RWPE1 (cell line): ENCODE data around the gene PRAMEF1.
"Not testable (repeated sequence)": the region's sequence is repeated elsewhere in the genome, so short reads cannot be mapped to it uniquely, and the experiment has no call there.

Source experiments
- CTCF ChIA-PET: fragments of 350-600 bp; sonication (Branson Sonifier 250); formaldehyde crosslinking; extraction: SDS; loops from one replicate; lab custom pipeline; 2021; lab: Yijun Ruan, JAX
- POLR2A ChIA-PET: fragments of 400-600 bp; formaldehyde crosslinking; extraction: SDS; loops from one replicate; lab custom pipeline; 2020; ENCODE audit warnings: antibody characterized with exemption; ENCODE audit not compliant: low non-redundant PET; lab: Yijun Ruan, JAX
- DNase-seq: peaks from one replicate; pipeline ENCODE4 v3.0.0; 2012; ENCODE audit warnings: low spot score
- H3K27ac ChIP-seq: fragments of 450-650 bp; 2 replicates; pipeline ENCODE4 v1.5.1; 2017
- CTCF ChIP-seq: fragments of 450-650 bp; conservative IDR thresholded peaks from 2 replicates; pipeline ENCODE4 v1.5.1; 2017; ENCODE audit warnings: low read depth, mild to moderate bottlenecking

Gene PRAMEF1

GRCh38 chr1:12778907-12779306, 12.3 kb upstream of the PRAMEF1 start:
- POLR2A ChIA-PET, result no interaction called here

GRCh38 chr1:12781488-12781887, 9.7 kb upstream of the PRAMEF1 start:
- DNase-seq, POLR2A ChIA-PET, CTCF ChIA-PET, H3K27ac ChIP-seq: not testable (repeated sequence)

More at GRCh38 chr1:12778907-12779306, 12.3 kb upstream of the PRAMEF1 start:
- CTCF ChIA-PET, result no interaction called here
- no peak overlapping the region for H3K27ac ChIP-seq
- DNase-seq, result no peak
- TF ChIP-seq CTCF, result no peak

GRCh38 chr1:12783783-12784182, 7.4 kb upstream of the PRAMEF1 start:
- CTCF ChIA-PET, DNase-seq, H3K27ac ChIP-seq, POLR2A ChIA-PET: not testable (repeated sequence)

- POLR2A ChIA-PET, DNase-seq, CTCF ChIA-PET, H3K27ac ChIP-seq: not testable (repeated sequence)
These were observed 6.5 kb upstream of the PRAMEF1 start for GRCh38 chr1:12784729-12785128.

- peak; percentile 27 for DNase-seq
- no peak overlapping the region for H3K27ac ChIP-seq
- ChIA-PET CTCF (no interaction called here), POLR2A (no interaction called here)
- no peak for TF ChIP-seq CTCF
These were observed 7.7 kb downstream of the PRAMEF1 start for GRCh38 chr1:12798911-12799310.

GRCh38 chr1:12799730-12800129, 8.5 kb downstream of the PRAMEF1 start:
- H3K27ac ChIP-seq, result no peak overlapping the region
- CTCF ChIA-PET, result no interaction called here
- no peak for DNase-seq
- POLR2A ChIA-PET, result no interaction called here
- no peak for TF ChIP-seq CTCF

- peak overlapping the region; percentile 65; the same call in 1 of the 2 replicates for H3K27ac ChIP-seq
- ChIA-PET CTCF (no interaction called here), POLR2A (no interaction called here)
- TF ChIP-seq CTCF, result no peak
- DNase-seq, result no peak
These were observed 18.7 kb downstream of the PRAMEF1 start for GRCh38 chr1:12809933-12810332.

GRCh38 chr1:12810691-12811408, 19.7 kb downstream of the PRAMEF1 start:
- DNase-seq, result peak; percentile 27
- H3K27ac ChIP-seq, result peak overlapping the region; percentile 65
- ChIA-PET CTCF (interaction anchor here (0.6 kb wide), 1 partner anchor 17 kb away, joined by 7 read pairs; no protein-coding TSS in a partner anchor), POLR2A (interaction anchor here (0.6 kb wide), 1 partner anchor 626 kb away, joined by 5 read pairs; no protein-coding TSS in a partner anchor)
- TF ChIP-seq CTCF, result no peak
